DOHH2 (cell line): ENCODE measurements around the gene HPS5.

Source experiments
- EZH2phosphoT487 ChIP-seq: fragments of 200-600 bp; sonication (generic); IDR thresholded peaks from 2 replicates; pipeline ENCODE4 v1.6.1; 2017; ENCODE audit warnings: borderline replicate concordance, mild to moderate bottlenecking, antibody characterized with exemption, low read length, moderate library complexity, mixed read lengths
- TF ChIP-seq, protein P1 (sequence below): fragments of 200-600 bp; sonication (generic); IDR thresholded peaks from one replicate; pipeline ENCODE4 v1.5.1; 2014; ENCODE audit warnings: antibody characterized with exemption, mild to moderate bottlenecking, low read depth, low read length; ENCODE audit not compliant: poor library complexity, severe bottlenecking

DNA sequence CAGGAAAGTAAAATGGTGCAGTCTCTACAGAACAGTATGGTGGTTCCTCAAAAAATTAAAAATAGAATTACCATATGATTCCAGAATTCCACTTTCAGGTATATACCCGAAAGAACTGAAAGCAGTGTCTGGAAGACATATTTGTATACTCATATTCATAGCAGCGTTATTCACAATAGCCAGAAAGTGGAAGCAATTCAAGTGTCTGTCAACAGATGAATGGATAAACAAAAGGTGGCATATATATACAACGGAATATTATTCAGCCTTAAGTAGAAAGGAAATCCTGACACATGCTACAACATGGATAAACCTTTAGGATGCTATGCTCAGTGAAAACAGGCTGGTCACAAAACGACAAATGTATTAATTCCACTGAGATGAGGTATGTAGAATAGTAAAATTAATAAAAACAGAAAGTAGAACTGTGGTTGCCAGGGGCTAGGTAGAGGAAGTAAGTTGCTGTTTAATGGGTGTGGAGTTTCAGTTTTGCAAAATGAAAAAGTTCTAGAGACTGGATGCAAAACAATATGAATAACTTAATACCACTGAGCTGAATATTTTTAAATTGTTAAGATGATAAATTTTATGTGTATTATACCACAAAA is 41.4 kb downstream of the HPS5 start:
- TF ChIP-seq, protein P1, sequence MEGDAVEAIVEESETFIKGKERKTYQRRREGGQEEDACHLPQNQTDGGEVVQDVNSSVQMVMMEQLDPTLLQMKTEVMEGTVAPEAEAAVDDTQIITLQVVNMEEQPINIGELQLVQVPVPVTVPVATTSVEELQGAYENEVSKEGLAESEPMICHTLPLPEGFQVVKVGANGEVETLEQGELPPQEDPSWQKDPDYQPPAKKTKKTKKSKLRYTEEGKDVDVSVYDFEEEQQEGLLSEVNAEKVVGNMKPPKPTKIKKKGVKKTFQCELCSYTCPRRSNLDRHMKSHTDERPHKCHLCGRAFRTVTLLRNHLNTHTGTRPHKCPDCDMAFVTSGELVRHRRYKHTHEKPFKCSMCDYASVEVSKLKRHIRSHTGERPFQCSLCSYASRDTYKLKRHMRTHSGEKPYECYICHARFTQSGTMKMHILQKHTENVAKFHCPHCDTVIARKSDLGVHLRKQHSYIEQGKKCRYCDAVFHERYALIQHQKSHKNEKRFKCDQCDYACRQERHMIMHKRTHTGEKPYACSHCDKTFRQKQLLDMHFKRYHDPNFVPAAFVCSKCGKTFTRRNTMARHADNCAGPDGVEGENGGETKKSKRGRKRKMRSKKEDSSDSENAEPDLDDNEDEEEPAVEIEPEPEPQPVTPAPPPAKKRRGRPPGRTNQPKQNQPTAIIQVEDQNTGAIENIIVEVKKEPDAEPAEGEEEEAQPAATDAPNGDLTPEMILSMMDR: no peak
- TF ChIP-seq EZH2phosphoT487: no peak
